Osteoblast (primary cell): ENCODE results near the gene FAM219B. TPM values are rescaled to one million over a fixed set of nuclear protein-coding genes. Genes with fewer than 3 reads are reported as not detected.
A peak's percentile ranks its signal among the peaks of the same experiment; 100 is the strongest.

Experiments
- DNase-seq: peaks from one replicate; pipeline ENCODE4 v3.0.0; 2011; ENCODE audit warnings: low spot score, mixed read lengths; ENCODE audit not compliant: insufficient read length; ENCODE audit errors: missing footprints
- H2AFZ ChIP-seq: 2 replicates; pipeline ENCODE4 v1.6.0; 2011; ENCODE audit warnings: mild to moderate bottlenecking, low read length
- H3K27ac ChIP-seq: 2 replicates; pipeline ENCODE4 v1.5.1; 2011; ENCODE audit warnings: mild to moderate bottlenecking, low read depth, low read length, moderate library complexity
- H3K27me3 ChIP-seq: 2 replicates; pipeline ENCODE4 v1.6.0; 2012; ENCODE audit warnings: mild to moderate bottlenecking, control low read depth, inconsistent platforms, low read length, moderate library complexity; ENCODE audit not compliant: insufficient read depth
- H3K36me3 ChIP-seq: 2 replicates; pipeline ENCODE4 v1.5.1; 2011; ENCODE audit warnings: mild to moderate bottlenecking, low read length, control low read depth, moderate library complexity; ENCODE audit not compliant: insufficient read depth
- H3K4me1 ChIP-seq: 2 replicates; pipeline ENCODE4 v1.5.1; 2011; ENCODE audit warnings: mild to moderate bottlenecking, low read length, control low read depth, moderate library complexity; ENCODE audit not compliant: insufficient read depth
- H3K4me2 ChIP-seq: 2 replicates; pipeline ENCODE4 v1.6.0; 2011; ENCODE audit warnings: mild to moderate bottlenecking, low read length; ENCODE audit not compliant: insufficient read depth
- H3K4me3 ChIP-seq: fragments of 200-600 bp; sonication (generic); 3 replicates; pipeline ENCODE4 v1.5.1; 2012; ENCODE audit warnings: mild to moderate bottlenecking, low read length, inconsistent platforms; ENCODE audit not compliant: insufficient read depth
- H3K79me2 ChIP-seq: 2 replicates; pipeline ENCODE4 v1.6.0; 2012; ENCODE audit warnings: mild to moderate bottlenecking, low read length, control low read depth, inconsistent platforms; ENCODE audit not compliant: insufficient read depth
- H3K9me3 ChIP-seq: 2 replicates; pipeline ENCODE4 v1.5.1; 2011; ENCODE audit warnings: low read depth, low read length, control low read depth
- H4K20me1 ChIP-seq: 2 replicates; pipeline ENCODE4 v1.6.0; 2012; ENCODE audit warnings: mild to moderate bottlenecking, low read length, control low read depth; ENCODE audit not compliant: insufficient read depth
- total RNA-seq: library from RNA; depleted of rRNA; stranded (reverse); fragments of >200 nt; gene quantifications from 2 replicates; pipeline ENCODE4 v1.2.3, GENCODE V29; 2012
- TF ChIP-seq, protein P1 (sequence below): IDR thresholded peaks from 2 replicates; pipeline ENCODE4 v1.5.1; 2011; ENCODE audit warnings: mild to moderate bottlenecking, low read depth, low read length, moderate library complexity; ENCODE audit errors: extremely low read depth

Gene FAM219B
- total RNA-seq, 1 donor, result 36.6 TPM

DNA sequence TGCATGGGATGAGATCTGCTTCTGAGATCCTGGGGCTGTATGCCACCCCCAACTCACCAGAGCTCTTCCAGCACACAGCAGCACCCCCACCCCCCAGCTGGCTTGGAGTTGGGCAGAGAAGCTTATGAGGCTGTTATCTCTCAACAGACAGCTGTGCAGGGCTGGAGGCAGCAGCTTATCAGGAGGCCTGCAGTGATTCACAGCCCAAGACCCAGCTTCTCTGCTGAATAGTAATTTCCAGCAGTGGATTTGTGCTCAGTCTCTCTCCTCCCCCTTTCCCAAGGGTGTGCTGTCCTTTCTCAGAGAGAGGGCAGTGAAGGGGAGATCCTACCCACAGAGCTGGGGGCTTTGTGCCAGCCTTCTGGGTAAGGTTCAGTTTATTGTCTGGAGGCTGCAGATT lies 47.9 kb upstream of the FAM219B start:
- DNase-seq, result peak; percentile 93

DNA sequence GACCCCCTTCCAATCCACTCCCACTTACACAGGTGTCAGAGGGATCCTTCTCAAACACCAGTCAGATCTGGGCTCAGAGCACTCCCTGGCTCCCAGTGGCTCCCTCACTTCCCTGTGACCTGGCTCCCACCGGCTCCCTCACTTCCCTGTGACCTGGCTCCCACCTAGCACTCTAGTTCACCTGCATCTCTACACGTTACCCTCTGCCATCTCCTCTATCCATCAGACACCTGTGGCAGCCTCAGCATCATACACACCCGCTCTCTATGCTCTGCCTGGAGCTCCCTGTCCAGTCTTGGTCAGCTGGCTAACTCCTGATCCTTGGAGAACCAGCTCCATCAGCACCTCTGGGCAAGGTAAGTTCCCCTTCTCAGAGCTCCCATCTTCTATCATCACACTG lies 44.4 kb upstream of the FAM219B start:
- no peak overlapping the region for H3K4me3 ChIP-seq
- no peak for DNase-seq
- TF ChIP-seq, protein P1, sequence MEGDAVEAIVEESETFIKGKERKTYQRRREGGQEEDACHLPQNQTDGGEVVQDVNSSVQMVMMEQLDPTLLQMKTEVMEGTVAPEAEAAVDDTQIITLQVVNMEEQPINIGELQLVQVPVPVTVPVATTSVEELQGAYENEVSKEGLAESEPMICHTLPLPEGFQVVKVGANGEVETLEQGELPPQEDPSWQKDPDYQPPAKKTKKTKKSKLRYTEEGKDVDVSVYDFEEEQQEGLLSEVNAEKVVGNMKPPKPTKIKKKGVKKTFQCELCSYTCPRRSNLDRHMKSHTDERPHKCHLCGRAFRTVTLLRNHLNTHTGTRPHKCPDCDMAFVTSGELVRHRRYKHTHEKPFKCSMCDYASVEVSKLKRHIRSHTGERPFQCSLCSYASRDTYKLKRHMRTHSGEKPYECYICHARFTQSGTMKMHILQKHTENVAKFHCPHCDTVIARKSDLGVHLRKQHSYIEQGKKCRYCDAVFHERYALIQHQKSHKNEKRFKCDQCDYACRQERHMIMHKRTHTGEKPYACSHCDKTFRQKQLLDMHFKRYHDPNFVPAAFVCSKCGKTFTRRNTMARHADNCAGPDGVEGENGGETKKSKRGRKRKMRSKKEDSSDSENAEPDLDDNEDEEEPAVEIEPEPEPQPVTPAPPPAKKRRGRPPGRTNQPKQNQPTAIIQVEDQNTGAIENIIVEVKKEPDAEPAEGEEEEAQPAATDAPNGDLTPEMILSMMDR, result no peak
- no peaks in the 10 kb centered on the region for H4K20me1 ChIP-seq
- no peaks in the 10 kb centered on the region for H3K36me3 ChIP-seq
- H3K4me2 ChIP-seq, result no peak overlapping the region
- no peak overlapping the region for H2AFZ ChIP-seq
- no peaks in the 10 kb centered on the region for H3K79me2 ChIP-seq
- no peaks in the 10 kb centered on the region for H3K9me3 ChIP-seq
- H3K4me1 ChIP-seq, result peaks cover 9% of the 10 kb centered on the region
- peaks cover 9% of the 10 kb centered on the region for H3K27me3 ChIP-seq
- H3K27ac ChIP-seq, result no peak overlapping the region

More for the DNA sequence above, 47.9 kb upstream of the FAM219B start:
- TF ChIP-seq, protein P1, result no peak
- Histone ChIP-seq H4K20me1 (no peaks in the 10 kb centered on the region), H3K27me3 (peaks cover 37% of the 10 kb centered on the region), H3K79me2 (no peaks in the 10 kb centered on the region), H3K4me3 (no peak overlapping the region), H3K9me3 (no peaks in the 10 kb centered on the region), H2AFZ (no peak overlapping the region), H3K36me3 (no peaks in the 10 kb centered on the region), H3K4me2 (peak overlapping the region; percentile 30), H3K4me1 (peaks cover 24% of the 10 kb centered on the region), H3K27ac (no peak overlapping the region)

- TF ChIP-seq, protein P1, result peak; percentile 99
- no peaks in the 10 kb centered on the region for H3K36me3 ChIP-seq
- peaks cover 9% of the 10 kb centered on the region for H3K4me1 ChIP-seq
- no peaks in the 10 kb centered on the region for H4K20me1 ChIP-seq
- H3K27ac ChIP-seq, result no peak overlapping the region
- peak overlapping the region; percentile 41 for H3K4me2 ChIP-seq
- H3K9me3 ChIP-seq, result no peaks in the 10 kb centered on the region
- peak overlapping the region; percentile 45 for H2AFZ ChIP-seq
- H3K27me3 ChIP-seq, result peaks cover 2% of the 10 kb centered on the region
- H3K79me2 ChIP-seq, result no peaks in the 10 kb centered on the region
- DNase-seq, result peak; percentile 94
- H3K4me3 ChIP-seq, result no peak overlapping the region
Measured at GRCh38 chr15:74950078-74950908, 43.6 kb upstream of the FAM219B start.

DNA sequence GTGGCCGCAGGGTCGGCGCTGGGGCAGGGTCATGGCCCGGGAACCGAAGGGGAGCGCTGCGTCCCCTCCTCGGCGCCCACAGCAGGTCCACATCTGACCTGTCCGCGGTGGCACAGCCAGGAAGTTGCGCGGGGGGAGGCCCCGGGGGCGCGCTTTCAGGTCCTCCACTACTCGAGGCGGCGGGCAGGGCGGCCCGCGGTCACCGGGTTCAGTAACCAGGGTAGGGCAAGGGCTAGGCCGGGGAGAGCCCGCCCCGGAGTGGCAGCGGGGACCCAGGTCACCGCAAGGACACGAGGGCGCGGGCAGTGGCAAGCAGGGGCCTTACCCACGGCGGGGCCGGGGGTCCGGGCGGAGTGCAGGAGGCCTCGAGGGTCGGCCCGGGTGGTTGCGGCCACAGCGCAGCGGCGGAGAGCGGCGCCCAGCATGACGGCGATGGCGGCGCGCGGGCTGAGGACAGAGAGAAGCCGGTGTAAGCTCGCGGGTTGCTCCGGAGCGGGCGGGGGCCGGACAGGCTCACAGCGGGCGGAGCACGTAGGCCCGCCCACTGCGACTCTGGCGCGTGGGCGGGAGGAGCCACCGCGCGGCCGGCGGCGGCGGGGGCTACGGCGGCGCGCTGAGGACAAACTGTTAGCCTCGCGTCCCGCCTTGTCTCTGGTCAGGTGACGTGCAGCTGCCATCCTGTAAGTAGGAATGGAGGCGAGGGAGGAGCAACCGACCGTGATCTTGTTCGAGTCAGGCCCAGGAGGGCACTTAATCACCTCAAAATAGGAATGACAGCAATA lies 31.1 kb upstream of the FAM219B start, which contains the start of gene COX5A:
Gene COX5A, minus strand, starts transcription at position 484 of the 782 bp plus-strand sequence. Its CDS starts 59 bp downstream, at position 425.
- Histone ChIP-seq H3K4me1 (peaks cover 10% of the 10 kb centered on the region), H3K9me3 (no peaks in the 10 kb centered on the region), H3K36me3 (no peaks in the 10 kb centered on the region), H4K20me1 (peaks cover 10% of the 10 kb centered on the region), H3K27me3 (peaks cover 4% of the 10 kb centered on the region), H3K27ac (peak within 1 kb of the TSS; percentile 82), H3K4me3 (peak within 1 kb of the TSS; percentile 99), H3K79me2 (peaks cover 50% of the 10 kb centered on the region), H2AFZ (peak within 1 kb of the TSS; percentile 94), H3K4me2 (peak within 1 kb of the TSS; percentile 98)
- TF ChIP-seq, protein P1, result no peak
- peak; percentile 98 for DNase-seq
